H9 (cell line): ENCODE measurements around the gene XRN2. TPM values are rescaled to one million over a fixed set of nuclear protein-coding genes. Genes with fewer than 3 reads are reported as not detected.
A peak's percentile ranks its signal among the peaks of the same experiment; 100 is the strongest.

Source experiments
- DNase-seq: peaks from one replicate; pipeline ENCODE4 v3.0.0-alpha.2; 2017
- H2AFZ ChIP-seq: one replicate; pipeline ENCODE4 v1.6.1; 2013; ENCODE audit warnings: mild to moderate bottlenecking, low read length, control low read depth, moderate library complexity
- H2AK5ac ChIP-seq: 2 replicates; pipeline ENCODE4 v1.6.1; 2013; ENCODE audit warnings: low read length, control low read depth, mixed read lengths; ENCODE audit not compliant: insufficient read length
- H2BK120ac ChIP-seq: one replicate; pipeline ENCODE4 v1.6.1; 2013; ENCODE audit warnings: low read depth, mild to moderate bottlenecking, low read length, control low read depth, inconsistent platforms; ENCODE audit not compliant: poor library complexity, severe bottlenecking
- H2BK12ac ChIP-seq: 2 replicates; pipeline ENCODE4 v1.6.1; 2013; ENCODE audit warnings: low read length, control low read depth, mixed read lengths, low read depth; ENCODE audit not compliant: insufficient read length
- H2BK15ac ChIP-seq: 2 replicates; pipeline ENCODE4 v1.6.1; 2013; ENCODE audit warnings: low read depth, low read length, control low read depth
- H2BK20ac ChIP-seq: one replicate; pipeline ENCODE4 v1.6.1; 2013; ENCODE audit warnings: low read depth, mild to moderate bottlenecking, low read length, control low read depth, inconsistent platforms; ENCODE audit not compliant: poor library complexity, severe bottlenecking
- H2BK5ac ChIP-seq: 2 replicates; pipeline ENCODE4 v1.6.1; 2013; ENCODE audit warnings: low read length, control low read depth, mixed read lengths; ENCODE audit not compliant: insufficient read length
- H3K14ac ChIP-seq: 2 replicates; pipeline ENCODE4 v1.6.1; 2013; ENCODE audit warnings: low read length, control low read depth; ENCODE audit not compliant: insufficient read depth
- H3K18ac ChIP-seq: 2 replicates; pipeline ENCODE4 v1.6.1; 2013; ENCODE audit warnings: low read depth, mild to moderate bottlenecking, mixed read lengths, low read length, control low read depth; ENCODE audit not compliant: insufficient read length
- H3K23ac ChIP-seq: 2 replicates; pipeline ENCODE4 v1.6.1; 2013; ENCODE audit warnings: low read length, control low read depth, mixed read lengths, low read depth; ENCODE audit not compliant: insufficient read length
- H3K23me2 ChIP-seq: 2 replicates; pipeline ENCODE4 v1.6.1; 2013; ENCODE audit warnings: low read depth, mild to moderate bottlenecking, mixed read lengths, low read length, control low read depth; ENCODE audit not compliant: insufficient read length, poor library complexity, severe bottlenecking
- H3K27ac ChIP-seq: 2 replicates; pipeline ENCODE4 v1.5.1; 2013; ENCODE audit warnings: low read length, control low read depth, mixed read lengths, low read depth; ENCODE audit not compliant: insufficient read length
- H3K27me3 ChIP-seq: 2 replicates; pipeline ENCODE4 v1.6.1; 2013; ENCODE audit warnings: low read length, control low read depth, inconsistent platforms; ENCODE audit not compliant: insufficient read depth
- H3K4ac ChIP-seq: 2 replicates; pipeline ENCODE4 v1.6.1; 2013; ENCODE audit warnings: low read depth, mild to moderate bottlenecking, control low read depth, inconsistent platforms, low read length, moderate library complexity
- H3K4me1 ChIP-seq: 2 replicates; pipeline ENCODE4 v1.6.1; 2013; ENCODE audit warnings: low read length, control low read depth, inconsistent platforms; ENCODE audit not compliant: insufficient read depth
- H3K4me2 ChIP-seq: 2 replicates; pipeline ENCODE4 v1.6.1; 2013; ENCODE audit warnings: low read length, control low read depth, mixed read lengths; ENCODE audit not compliant: insufficient read length, insufficient read depth
- H3K56ac ChIP-seq: 2 replicates; pipeline ENCODE4 v1.6.1; 2013; ENCODE audit warnings: low read depth, mild to moderate bottlenecking, mixed read lengths, low read length, control low read depth; ENCODE audit not compliant: insufficient read length
- H3K79me1 ChIP-seq: 2 replicates; pipeline ENCODE4 v1.6.1; 2013; ENCODE audit warnings: low read depth, mild to moderate bottlenecking, moderate library complexity, low read length, control low read depth, inconsistent platforms; ENCODE audit not compliant: insufficient read depth, poor library complexity, severe bottlenecking
- H3K79me2 ChIP-seq: 2 replicates; pipeline ENCODE4 v1.6.1; 2013; ENCODE audit warnings: low read length, control low read depth, inconsistent platforms; ENCODE audit not compliant: insufficient read depth
- H3K9ac ChIP-seq: 2 replicates; pipeline ENCODE4 v1.6.1; 2013; ENCODE audit warnings: low read length, control low read depth, mixed read lengths; ENCODE audit not compliant: insufficient read length; ENCODE audit errors: extremely low read depth
- H3K9me3 ChIP-seq: one replicate; pipeline ENCODE4 v1.6.1; 2013; ENCODE audit warnings: low read depth, low read length, inconsistent platforms; ENCODE audit not compliant: control insufficient read depth
- H3T11ph ChIP-seq: one replicate; pipeline ENCODE4 v1.6.1; 2013; ENCODE audit warnings: mild to moderate bottlenecking, low read length, control low read depth, inconsistent platforms
- H4K20me1 ChIP-seq: one replicate; pipeline ENCODE4 v1.6.1; 2013; ENCODE audit not compliant: control insufficient read depth, insufficient read length, insufficient read depth
- H4K5ac ChIP-seq: 2 replicates; pipeline ENCODE4 v1.6.1; 2013; ENCODE audit warnings: low read depth, mild to moderate bottlenecking, mixed read lengths, low read length, control low read depth; ENCODE audit not compliant: insufficient read length
- H4K8ac ChIP-seq: replicated peaks from 2 replicates; pipeline ENCODE4 v1.6.1; 2013; ENCODE audit warnings: low read length, control low read depth, mixed read lengths, low read depth; ENCODE audit not compliant: insufficient read length
- H4K91ac ChIP-seq: 2 replicates; pipeline ENCODE4 v1.6.1; 2013; ENCODE audit warnings: low read depth, mild to moderate bottlenecking, moderate library complexity, mixed read lengths, low read length, control low read depth; ENCODE audit not compliant: insufficient read length
- H3K27ac Mint-ChIP-seq, 3 experiments: 2 replicates in 2 of 3; 3 replicates in 1 of 3; pipeline ENCODE4 v1.8.0; 2020 to 2021; ENCODE audit warnings: mixed read lengths in 3 of 3, mild to moderate bottlenecking in 1 of 3, moderate library complexity in 1 of 3
- H3K27me3 Mint-ChIP-seq: 2 replicates; pipeline ENCODE4 v1.8.0; 2021; ENCODE audit warnings: low read depth, mild to moderate bottlenecking, moderate library complexity, mixed read lengths
- H3K36me3 Mint-ChIP-seq, 3 experiments: 2 replicates in 2 of 3; 3 replicates in 1 of 3; pipeline ENCODE4 v1.8.0; 2020 to 2021; ENCODE audit warnings: low read depth in 3 of 3, mixed read lengths in 3 of 3; ENCODE audit not compliant: insufficient read depth in 1 of 3
- H3K4me1 Mint-ChIP-seq, 2 experiments: 2 replicates each; pipeline ENCODE4 v1.8.0; 2020; ENCODE audit warnings: mixed read lengths in 2 of 2
- H3K4me3 Mint-ChIP-seq, 2 experiments: 2 replicates in 1 of 2; 3 replicates in 1 of 2; pipeline ENCODE4 v1.8.0; 2020 to 2021; ENCODE audit warnings: mild to moderate bottlenecking in 2 of 2, mixed read lengths in 2 of 2, moderate library complexity in 1 of 2
- H3K9me3 Mint-ChIP-seq, 2 experiments: 2 replicates in 1 of 2; 3 replicates in 1 of 2; pipeline ENCODE4 v1.8.0; 2020; ENCODE audit warnings: mild to moderate bottlenecking in 2 of 2, mixed read lengths in 2 of 2, moderate library complexity in 1 of 2
- CTCF ChIP-seq: fragments of 200-600 bp; sonication (generic); conservative IDR thresholded peaks from 3 replicates; pipeline ENCODE4 v1.8.0; 2021; ENCODE audit warnings: antibody characterized with exemption, mild to moderate bottlenecking
- WGBS: extraction: QIAGEN DNeasy Blood & Tissue Kit; methylation state at CpG from one replicate; pipeline ENCODE4 v1.1.7; 2013; ENCODE audit warnings: missing lambda C conversion rate, low lambda C conversion rate, mixed read lengths; ENCODE audit not compliant: insufficient read length; ENCODE audit errors: extremely low coverage; 5-methylcytosine and 5-hydroxymethylcytosine counted together
- total RNA-seq: library from RNA; stranded (reverse); gene quantifications from 2 replicates; pipeline ENCODE4 v1.2.1, GENCODE V29; 2021

XRN2 gene
- total RNA-seq, 1 experiment from 2014 or later = 96.7 TPM

- Mint-ChIP-seq H3K4me3 (no peak overlapping the region), H3K36me3 (peaks cover 44 to 82% (median 74%) of the 10 kb centered on the region in 3 experiments; a peak in 6 of 7 replicates), H3K27me3 (no peaks in the 10 kb centered on the region), H3K9me3 (no peaks in the 10 kb centered on the region), H3K27ac (0 out of 7 replicates have a peak overlapping the region, but pooled peaks of 1 of the 3 experiments have one; percentile 4), H3K4me1 (peaks cover 11 to 12% of the 10 kb centered on the region in 2 experiments)
- no peak overlapping the region for H3K4ac ChIP-seq
- no peak overlapping the region for H3K23ac ChIP-seq
- no peak overlapping the region for H3K18ac ChIP-seq
- peaks cover 3% of the 10 kb centered on the region; the same call in 1 of the 2 replicates for H3K4me1 ChIP-seq
- 0 out of 2 replicates have a peak, but pooled peaks cover 4% of the 10 kb centered on the region for H3K79me2 ChIP-seq
- no peak overlapping the region for H2BK120ac ChIP-seq
- H2BK15ac ChIP-seq = no peak overlapping the region
- no peak overlapping the region for H2AK5ac ChIP-seq
- no peak overlapping the region for H3T11ph ChIP-seq
- H3K27ac ChIP-seq = no peak overlapping the region
- no peak overlapping the region for H3K56ac ChIP-seq
- no peak for TF ChIP-seq CTCF
- H4K8ac ChIP-seq = no peak overlapping the region
- no peaks in the 10 kb centered on the region for H3K27me3 ChIP-seq
- H3K9ac ChIP-seq = no peak overlapping the region
- no peaks in the 10 kb centered on the region for H4K20me1 ChIP-seq
- H4K91ac ChIP-seq = no peak overlapping the region
- H3K4me2 ChIP-seq = no peak overlapping the region
- H2BK5ac ChIP-seq = no peak overlapping the region
- H2BK20ac ChIP-seq = no peak overlapping the region
- H3K9me3 ChIP-seq = no peaks in the 10 kb centered on the region
- no peak overlapping the region for H2BK12ac ChIP-seq
- whole genome bisulfite sequencing = no CpG with 5 or more reads among the region's 3 CpGs
- H4K5ac ChIP-seq = no peak overlapping the region
- H2AFZ ChIP-seq = no peak overlapping the region
- peaks cover 3% of the 10 kb centered on the region for H3K79me1 ChIP-seq
- no peak overlapping the region for H3K14ac ChIP-seq
- no peak for DNase-seq
- no peaks in the 10 kb centered on the region for H3K23me2 ChIP-seq
Measured at GRCh38 chr20:21339499-21339898, 36.4 kb downstream of the XRN2 start.
